ENCODE data around the gene RAP1GAP2.

DNA sequence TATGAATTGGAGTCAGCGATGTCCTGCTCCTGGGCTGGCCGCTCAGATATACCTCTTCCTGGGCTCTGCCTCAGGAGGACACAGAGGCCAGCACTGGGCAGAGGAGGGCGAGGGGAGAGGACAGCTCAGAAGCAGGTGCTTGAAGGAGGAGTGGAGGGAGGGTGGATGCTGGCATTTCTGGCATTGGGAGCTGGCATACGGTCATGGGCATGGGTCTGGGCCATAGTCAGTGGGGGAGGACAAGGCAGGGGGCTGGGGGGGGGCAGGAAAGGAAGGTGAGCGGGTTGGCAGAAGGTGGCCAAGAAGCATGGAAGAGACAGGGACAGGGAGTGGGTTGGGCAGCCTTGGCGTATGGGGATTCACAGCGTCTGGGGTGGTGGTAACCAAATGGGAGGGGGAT, 16.7 kb upstream of the RAP1GAP2 start:
- TF ChIP-seq CTCF (IDR thresholded peaks at IDR 0.05; ENCODE audit: borderline replicate concordance, extremely low read depth, low read length, poor library complexity, severe bottlenecking) = no peak
- TF ChIP-seq EZH2 (IDR thresholded peaks at IDR 0.05; ENCODE audit: borderline replicate concordance, low read depth, low read length, severe bottlenecking) = no peak

All from DND-41 (cell line).